T-helper 22 cell (primary cell): ENCODE data around the gene KCNK6.
"Not testable (repeated sequence)": the region's sequence is repeated elsewhere in the genome, so short reads cannot be mapped to it uniquely, and the experiment has no call there.

Experiments used
- DNase-seq: peaks from one replicate; pipeline ENCODE4 v3.0.0-alpha.2; 2020; ENCODE audit warnings: low read depth

Gene KCNK6

GRCh38 chr19:38324431-38324830 lies 4.8 kb downstream of the KCNK6 start:
- no peak for DNase-seq

- no peak for DNase-seq
These were observed 6.9 kb downstream of the KCNK6 start for GRCh38 chr19:38326591-38326990.

- DNase-seq, result no peak
These were observed 10.0 kb downstream of the KCNK6 start for GRCh38 chr19:38329651-38330050.

GRCh38 chr19:38331728-38332127 lies 12.1 kb downstream of the KCNK6 start:
- DNase-seq, result no peak

GRCh38 chr19:38333245-38333644 lies 13.6 kb downstream of the KCNK6 start:
- no peak for DNase-seq

- peak; percentile 91 for DNase-seq
These were observed 16.4 kb downstream of the KCNK6 start for GRCh38 chr19:38335949-38336637.

GRCh38 chr19:38336638-38337359 lies 17.2 kb downstream of the KCNK6 start:
- DNase-seq, result peak; percentile 90

- DNase-seq, result no peak
These were observed 17.7 kb downstream of the KCNK6 start for GRCh38 chr19:38337360-38337653.

- DNase-seq, result not testable (repeated sequence)
These were observed 19.4 kb downstream of the KCNK6 start for GRCh38 chr19:38339011-38339410.

- DNase-seq, result no peak
These were observed 21.3 kb downstream of the KCNK6 start for GRCh38 chr19:38340927-38341326.

GRCh38 chr19:38346837-38347236 lies 27.2 kb downstream of the KCNK6 start:
- no peak for DNase-seq

GRCh38 chr19:38350883-38351282 lies 31.2 kb downstream of the KCNK6 start:
- no peak for DNase-seq

- DNase-seq, result no peak
These were observed 32.3 kb downstream of the KCNK6 start for GRCh38 chr19:38351865-38352395.

- DNase-seq, result no peak
These were observed 33.0 kb downstream of the KCNK6 start for GRCh38 chr19:38352611-38353010.

- no peak for DNase-seq
These were observed 36.4 kb downstream of the KCNK6 start for GRCh38 chr19:38355728-38356725.

GRCh38 chr19:38358071-38358470 lies 38.4 kb downstream of the KCNK6 start:
- DNase-seq, result no peak

GRCh38 chr19:38359242-38360021 lies 39.8 kb downstream of the KCNK6 start:
- no peak for DNase-seq

GRCh38 chr19:38360351-38360750 lies 40.7 kb downstream of the KCNK6 start:
- DNase-seq, result no peak

- DNase-seq, result no peak
These were observed 41.4 kb downstream of the KCNK6 start for GRCh38 chr19:38360839-38361631.

GRCh38 chr19:38361633-38362075 lies 42.0 kb downstream of the KCNK6 start:
- peak; percentile 63 for DNase-seq
